ENCODE data around the gene NPHS1.
"Not testable (repeated sequence)": the region's sequence is repeated elsewhere in the genome, so short reads cannot be mapped to it uniquely, and the experiment has no call there.

Gene NPHS1, protein sequence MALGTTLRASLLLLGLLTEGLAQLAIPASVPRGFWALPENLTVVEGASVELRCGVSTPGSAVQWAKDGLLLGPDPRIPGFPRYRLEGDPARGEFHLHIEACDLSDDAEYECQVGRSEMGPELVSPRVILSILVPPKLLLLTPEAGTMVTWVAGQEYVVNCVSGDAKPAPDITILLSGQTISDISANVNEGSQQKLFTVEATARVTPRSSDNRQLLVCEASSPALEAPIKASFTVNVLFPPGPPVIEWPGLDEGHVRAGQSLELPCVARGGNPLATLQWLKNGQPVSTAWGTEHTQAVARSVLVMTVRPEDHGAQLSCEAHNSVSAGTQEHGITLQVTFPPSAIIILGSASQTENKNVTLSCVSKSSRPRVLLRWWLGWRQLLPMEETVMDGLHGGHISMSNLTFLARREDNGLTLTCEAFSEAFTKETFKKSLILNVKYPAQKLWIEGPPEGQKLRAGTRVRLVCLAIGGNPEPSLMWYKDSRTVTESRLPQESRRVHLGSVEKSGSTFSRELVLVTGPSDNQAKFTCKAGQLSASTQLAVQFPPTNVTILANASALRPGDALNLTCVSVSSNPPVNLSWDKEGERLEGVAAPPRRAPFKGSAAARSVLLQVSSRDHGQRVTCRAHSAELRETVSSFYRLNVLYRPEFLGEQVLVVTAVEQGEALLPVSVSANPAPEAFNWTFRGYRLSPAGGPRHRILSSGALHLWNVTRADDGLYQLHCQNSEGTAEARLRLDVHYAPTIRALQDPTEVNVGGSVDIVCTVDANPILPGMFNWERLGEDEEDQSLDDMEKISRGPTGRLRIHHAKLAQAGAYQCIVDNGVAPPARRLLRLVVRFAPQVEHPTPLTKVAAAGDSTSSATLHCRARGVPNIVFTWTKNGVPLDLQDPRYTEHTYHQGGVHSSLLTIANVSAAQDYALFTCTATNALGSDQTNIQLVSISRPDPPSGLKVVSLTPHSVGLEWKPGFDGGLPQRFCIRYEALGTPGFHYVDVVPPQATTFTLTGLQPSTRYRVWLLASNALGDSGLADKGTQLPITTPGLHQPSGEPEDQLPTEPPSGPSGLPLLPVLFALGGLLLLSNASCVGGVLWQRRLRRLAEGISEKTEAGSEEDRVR (N-terminal part only)

DNA sequence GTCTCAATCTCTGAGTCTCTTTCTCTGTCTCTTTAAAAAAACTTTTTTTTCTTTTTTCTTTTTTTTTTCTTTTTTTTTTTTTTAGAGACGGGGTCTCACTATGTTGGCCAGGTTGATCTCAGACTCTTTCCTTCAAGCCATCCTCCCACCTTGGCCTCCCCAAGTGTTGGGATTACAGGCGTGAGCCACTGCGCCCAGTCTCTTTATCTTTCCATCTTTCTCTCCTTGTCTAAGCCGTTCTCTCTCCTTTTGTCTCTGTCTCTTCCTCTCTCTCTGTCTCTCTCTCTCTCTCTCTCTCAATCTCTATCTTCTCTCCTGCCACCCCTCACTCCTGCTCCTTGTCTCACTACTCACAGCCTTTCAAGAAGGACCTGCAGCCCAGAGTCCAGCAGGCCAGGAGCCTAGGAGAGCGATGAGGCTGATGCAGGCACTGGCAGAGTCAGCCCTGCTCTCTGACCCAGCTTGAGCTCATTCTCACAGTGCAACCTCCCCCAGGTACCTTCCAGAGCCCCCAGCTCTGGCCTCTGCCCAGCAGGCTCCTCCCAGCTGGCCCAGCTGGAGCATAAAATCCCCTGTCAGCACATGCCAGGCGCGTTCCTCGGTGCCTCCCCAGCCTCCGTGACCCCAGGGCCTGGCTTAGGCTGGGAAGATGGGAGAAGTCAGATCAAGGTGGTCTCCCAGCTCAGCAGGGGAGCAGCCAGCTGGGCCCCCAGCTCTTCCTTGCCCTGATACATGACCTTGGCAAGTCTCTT lies at the start of gene NPHS1:
Gene NPHS1 (minus strand): TSS at position 476 of the 752 bp plus-strand sequence. CDS start 667 bp downstream, outside the sequence.
- no peak for DNase-seq

DNA sequence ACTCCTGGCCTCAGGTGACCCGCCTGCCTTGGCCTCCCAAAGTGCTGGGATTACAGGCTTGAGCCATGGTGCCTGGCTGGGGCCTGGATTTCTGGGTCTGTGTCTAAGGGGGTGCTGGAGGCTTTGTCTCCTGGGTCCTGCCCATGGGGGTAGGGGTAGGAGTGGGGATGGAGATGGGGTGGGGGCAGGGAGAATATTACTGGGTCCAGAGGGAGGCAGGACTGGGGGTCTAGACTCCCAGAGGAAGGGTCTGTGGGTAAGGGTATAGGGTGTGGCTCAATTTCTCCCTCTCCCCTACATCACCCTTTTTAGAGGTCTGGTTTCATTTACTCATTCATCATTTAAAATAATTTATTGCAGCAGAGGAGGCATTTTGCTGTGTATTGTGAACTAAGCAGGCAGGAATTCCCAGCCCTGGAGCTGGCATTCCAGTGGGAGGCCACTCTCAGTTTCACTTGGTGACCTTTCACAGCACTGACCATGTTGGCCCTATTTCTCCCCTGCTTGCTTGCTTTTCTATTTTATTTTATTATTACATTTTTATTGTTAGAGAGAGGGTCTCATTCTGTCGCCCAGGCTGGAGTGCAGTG lies 48.8 kb upstream of the NPHS1 start:
- no peak for DNase-seq

DNA sequence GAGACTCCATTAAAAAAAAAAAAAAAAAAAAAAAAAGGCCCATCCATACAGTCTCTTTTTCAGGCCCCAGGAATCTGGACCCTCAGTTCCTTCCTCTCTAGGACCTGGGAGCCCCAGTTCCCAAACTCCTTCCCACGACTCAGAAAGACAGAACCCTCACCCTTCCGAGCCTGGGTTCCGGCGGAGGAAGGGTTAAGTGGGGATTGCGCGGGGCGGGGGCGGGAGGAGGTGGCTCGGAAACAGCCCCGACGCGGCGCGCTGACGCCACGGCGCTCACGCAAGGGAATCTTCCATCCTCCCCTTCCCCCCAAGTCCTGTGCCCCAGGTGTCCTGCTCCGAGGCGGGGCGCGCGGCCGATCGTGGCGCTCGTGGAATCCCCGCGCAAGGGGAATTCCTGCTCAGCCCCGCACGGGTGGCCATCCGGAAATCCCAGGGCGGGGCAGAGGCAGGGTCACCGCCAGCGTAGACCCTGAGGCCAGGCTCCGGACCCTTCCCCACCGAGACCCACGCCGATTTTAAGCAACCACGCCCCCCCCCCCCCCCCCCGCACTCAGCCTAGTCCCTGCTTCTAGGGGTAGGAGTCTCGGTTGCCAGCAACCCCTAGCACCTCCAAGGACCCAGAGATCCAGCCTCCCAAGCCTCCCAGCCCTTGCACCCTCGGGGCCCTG lies 47.4 kb upstream of the NPHS1 start:
- DNase-seq: peak; percentile 83

DNA sequence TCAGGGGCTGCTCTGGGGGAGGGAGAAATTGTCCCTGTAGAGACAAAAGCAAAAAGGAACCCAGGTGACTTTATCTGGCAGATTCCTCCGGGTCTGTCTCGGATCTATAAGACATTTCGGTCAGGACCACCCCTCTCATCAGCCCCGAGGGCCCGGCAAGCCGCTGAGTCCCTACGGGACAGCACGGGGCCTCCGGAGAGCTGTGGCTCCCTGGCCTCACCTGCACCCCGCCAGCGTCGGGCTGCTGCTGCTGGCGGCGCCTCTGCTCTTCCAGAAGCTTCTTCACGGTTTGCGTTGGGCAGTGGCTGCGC lies 46.1 kb upstream of the NPHS1 start:
- DNase-seq: no peak

DNA sequence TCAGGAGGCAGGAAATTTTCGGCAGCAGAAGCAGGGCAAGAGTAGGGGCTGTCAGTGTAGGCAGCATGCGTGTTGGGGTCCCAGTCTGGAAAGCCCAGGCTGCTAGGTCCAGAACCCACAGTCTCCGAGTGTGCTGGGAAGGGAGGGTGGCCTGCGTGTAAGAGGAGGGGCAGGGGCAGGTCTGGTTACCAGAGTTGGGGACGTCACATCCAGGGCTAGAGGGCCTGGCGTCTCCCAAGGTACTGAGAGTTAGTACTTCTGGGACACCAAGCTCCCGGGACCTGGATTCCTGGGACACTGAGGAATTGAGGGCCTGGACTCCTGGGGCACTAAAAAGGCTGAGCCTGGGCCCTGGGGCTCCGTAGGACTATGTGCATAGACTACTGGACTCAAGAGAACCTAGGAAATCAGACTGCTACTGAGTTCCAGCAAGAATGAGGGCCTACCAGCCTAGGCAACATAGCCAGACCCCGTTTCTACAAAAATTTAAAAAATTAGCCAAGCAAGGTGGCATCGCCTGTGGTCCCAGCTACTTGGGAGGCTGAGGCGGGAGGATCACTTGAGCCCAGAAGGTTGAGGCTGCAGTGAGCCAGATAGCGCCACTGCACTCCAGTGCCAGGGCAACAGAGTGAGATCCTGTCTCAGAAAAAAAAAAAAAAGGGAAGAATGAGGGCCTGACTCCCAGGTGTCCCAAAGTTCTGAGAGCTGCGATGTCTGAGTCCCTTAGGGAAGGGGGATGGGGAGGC lies 45.6 kb upstream of the NPHS1 start:
- DNase-seq: no peak

DNA sequence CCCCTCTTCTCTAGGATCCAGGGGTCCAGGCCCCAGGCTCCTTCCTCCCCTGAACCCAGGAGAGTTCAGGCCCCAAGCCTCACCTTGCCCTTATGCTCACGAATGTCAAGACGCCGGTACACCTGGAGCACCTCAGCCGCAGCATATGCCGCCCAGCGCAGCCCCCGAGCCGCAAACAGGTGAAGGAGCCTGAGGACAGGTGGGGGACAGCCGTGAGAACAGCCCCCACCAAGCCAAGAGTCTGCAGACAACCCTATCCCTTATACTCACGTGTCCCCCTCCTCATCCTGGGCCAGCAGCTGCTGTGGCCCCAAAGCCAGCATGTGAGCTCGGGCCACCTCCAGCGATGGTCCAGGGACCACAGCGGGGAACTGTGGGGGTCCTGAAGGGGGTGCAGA lies 44.3 kb upstream of the NPHS1 start:
- DNase-seq: no peak

DNA sequence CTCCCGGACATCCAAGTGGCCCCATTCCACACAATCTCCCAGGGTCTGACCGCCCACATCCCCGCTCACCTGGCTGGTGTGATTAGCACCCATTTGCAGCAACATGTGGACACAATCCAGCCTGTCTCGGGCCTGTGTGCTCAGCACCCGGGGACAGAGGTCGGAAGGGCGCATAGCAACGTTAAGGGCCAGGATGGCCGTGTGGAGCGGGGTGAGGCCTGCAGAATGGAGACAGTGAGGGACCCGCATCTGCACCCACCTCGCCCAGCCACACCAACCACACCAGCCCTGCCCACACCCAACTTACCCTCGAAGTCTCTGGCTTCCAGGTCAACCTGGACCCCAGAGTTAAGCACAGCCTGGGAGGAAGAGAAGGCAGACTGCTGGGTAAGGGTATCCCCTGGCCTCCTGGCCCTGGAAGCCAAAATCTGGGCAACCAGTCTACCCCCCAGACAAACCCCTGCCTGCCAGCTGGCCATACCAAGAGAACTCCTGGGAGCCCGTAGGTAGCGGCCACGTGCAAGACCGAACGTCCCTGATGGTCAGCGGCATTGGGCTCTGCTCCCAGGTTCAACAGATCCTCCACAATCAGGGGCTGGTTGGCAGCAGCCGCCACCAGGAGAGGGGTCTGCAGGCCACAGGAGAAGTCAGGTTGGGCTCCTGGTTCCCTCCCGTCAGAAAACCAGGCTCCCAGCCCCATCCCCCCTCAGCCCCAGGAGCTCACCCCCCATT lies 43.8 kb upstream of the NPHS1 start:
- no peak for DNase-seq

DNA sequence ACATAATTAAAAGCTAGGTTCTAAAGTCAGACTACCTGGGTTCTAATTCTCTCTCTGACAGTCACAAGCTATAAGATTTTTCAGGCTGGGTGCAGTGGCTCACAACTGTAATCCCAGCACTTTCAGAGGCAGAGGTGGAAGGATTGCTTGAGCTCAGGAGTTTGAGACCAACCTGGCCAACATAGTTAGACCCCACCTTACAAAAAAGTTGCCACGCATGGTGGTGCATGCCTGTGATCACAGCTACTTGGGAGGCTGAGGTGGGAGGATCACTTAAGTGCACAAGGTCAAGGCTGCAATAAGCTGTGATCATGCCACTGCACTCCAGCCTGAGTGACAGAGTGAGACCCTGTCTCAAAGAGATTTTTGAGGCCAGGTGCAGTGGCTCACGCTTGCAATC lies 42.0 kb upstream of the NPHS1 start:
- DNase-seq: no peak

DNA sequence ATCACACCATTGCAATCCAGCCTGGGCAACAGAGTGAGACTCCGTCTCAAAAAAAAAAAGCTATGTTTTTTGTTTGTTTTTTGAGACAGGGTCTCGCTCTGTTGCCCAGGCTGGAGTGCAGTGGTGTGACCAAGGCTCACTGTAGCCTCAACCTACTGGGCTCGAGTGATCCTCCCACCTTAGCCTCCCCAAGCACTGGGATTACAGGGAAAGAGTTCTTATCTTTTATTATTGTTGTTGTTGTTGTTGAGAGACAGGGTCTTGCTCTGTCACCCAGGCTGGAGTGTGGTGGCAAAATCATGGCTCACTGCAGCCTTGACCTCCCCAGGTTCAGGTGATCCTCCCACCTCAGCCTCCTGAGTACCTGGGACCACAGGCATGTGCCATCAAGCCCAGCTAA lies 39.5 kb upstream of the NPHS1 start:
- not testable (repeated sequence) for DNase-seq

DNA sequence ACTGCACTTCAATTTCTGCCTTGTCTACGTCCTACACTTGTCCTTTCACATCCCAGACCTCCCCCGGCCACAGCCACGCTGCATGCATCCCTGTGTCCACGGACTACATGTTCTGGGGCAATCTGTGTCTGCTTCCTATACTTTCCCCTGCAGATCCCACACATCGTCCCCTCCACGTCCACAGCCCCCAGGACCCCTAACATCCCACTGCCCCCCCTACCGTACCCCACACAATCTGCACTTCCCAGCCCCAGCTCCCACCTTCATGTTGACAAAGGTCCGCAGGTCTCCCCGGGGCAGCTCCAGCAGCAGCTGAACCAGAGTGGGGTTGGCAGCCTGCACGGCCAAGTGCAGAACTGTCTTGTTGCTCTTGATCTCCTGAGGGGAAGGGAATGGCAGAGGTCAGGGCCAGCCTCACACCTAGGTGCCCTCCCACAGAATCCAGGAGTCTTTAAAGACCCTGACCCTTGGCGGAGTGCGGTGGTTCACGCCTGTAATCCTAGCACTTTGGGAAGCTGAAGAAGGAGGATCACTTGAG lies 37.9 kb upstream of the NPHS1 start:
- no peak for DNase-seq

DNA sequence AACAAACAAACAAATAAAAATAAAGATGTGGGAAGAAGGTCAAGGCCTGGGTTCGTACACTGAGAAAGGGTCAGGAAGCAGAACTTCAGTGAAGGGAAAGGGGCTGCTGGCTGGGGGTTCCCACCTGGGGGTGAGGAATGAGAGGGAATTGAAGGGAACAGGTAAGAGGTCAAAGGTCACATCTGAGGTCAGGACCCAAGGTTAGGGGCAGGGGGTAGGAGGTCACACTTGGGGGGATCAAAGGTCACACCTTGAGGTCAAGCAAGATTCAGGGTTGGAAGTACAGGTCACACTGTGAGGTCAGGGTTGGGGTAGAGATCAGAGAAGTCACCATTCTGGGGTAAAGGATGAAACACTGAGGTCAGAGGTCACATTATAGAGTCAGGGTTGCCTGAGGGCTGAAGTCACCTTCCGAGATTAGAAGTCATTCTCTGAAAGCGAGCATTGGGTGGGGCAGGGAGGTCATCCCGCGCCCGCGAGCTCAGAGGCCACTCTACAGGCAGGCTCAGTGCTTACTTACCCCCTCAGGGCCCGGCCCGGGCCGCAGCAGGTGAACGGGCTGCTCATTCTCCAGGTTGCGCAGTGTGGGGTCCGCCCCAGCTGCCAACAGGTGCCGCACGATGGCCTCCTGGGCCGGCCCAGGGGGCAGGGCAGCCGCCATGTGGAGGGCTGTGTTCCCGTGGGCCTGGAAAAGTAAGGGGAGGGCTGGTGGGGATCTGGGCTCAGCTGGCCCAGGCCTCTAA lies 37.2 kb upstream of the NPHS1 start:
- DNase-seq: no peak

DNA sequence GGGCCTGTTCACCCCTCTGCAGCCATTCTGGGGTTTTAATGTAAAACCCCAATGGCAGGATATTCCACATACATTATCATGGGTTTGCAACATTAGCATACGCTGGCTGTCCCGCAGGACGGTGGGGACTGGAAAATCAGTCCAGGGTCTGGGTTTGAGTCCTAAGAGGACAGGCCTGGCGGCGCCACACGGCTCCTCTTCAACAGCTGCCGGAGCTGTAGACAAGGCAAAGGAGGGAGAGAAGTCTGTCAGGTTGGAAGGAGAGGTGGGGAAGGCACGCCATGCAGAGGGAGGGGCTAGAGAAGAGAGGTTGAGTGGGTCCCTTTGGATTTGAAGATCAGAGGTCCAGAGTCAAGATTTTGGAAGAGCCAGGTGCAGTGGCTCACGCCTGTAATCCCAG lies 36.1 kb upstream of the NPHS1 start:
- DNase-seq: no peak

DNA sequence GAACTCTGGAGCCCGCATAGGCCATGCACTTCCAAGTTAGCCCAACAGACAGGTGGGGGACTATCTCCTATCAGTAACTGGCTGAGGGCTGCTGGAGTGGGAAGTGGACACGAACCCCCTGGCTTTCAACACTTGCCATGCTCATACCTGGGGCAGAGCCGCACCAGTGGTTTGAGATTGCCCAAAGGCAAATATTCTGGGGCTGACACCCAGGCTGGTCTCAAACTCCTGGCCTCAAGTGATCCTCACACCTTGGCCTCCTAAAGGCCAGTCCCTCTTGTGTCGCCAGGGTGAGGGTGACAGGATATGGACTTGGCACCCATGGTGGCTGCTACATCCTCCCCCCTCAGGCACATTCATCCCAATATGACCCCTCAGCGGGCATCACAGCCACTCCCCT lies 34.9 kb upstream of the NPHS1 start:
- DNase-seq: no peak

DNA sequence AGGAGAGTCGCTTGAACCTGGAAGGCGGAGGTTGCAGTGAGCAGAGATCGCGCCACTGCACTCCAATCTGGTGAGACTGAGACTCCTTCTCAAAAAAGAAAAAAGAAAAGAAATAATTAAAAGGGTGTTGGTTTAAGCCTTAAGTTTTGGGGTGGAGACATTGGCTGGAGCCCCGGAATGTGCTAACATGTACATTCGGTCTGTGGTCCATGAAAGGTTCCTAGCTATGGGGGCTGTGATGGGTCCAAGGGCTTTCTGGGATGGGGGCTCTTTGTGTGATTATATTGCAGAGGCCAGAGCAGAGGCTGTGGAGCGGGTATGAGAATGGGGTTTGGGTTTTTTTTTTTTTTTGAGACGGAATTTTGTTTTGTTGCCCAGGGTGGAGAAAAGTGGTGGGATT lies 33.6 kb upstream of the NPHS1 start:
- DNase-seq: no peak

DNA sequence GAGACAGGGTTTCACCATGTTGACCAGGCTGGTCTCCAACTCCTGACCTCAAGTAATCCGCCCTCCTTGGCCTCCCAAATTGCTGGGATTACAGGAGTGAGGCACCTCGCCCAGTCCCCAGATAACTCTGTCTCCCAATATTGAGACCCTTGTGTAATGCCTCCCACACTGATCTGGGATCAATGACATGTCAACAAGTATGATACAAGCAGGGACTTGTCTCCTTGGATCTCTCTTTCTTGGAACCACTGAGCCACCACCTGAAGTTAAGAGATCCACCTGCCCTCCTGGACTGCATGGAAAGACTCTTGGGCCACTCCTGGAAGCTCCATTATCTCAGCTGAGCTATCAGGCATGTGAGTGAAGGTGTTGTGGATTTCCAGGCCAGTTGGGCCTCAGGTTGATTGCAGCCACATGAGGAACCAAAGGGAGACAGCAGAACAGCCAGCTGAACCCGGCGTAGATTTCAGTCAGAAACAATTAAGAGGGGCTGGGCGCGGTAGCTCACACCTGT lies 33.0 kb upstream of the NPHS1 start:
- no peak for DNase-seq

DNA sequence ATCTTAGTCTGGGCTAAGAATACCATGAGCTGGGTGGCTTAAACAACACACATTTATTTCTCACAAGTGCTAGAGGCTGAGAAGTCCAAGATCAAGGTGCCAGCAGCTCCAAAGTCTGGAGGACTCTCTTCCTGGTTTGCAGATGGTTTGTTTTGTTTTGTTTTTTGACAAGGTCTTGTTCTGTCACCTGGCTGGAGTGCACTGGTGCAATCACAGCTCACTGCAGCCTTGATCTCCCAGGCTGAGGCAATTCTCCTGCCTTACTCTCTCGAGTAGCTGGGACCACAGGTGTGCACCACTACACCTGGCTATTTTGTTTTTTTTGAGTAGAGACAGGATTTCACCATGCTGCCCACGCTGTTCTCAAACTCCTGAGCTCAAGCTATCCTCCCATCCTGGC lies 31.6 kb upstream of the NPHS1 start:
- DNase-seq: no peak

DNA sequence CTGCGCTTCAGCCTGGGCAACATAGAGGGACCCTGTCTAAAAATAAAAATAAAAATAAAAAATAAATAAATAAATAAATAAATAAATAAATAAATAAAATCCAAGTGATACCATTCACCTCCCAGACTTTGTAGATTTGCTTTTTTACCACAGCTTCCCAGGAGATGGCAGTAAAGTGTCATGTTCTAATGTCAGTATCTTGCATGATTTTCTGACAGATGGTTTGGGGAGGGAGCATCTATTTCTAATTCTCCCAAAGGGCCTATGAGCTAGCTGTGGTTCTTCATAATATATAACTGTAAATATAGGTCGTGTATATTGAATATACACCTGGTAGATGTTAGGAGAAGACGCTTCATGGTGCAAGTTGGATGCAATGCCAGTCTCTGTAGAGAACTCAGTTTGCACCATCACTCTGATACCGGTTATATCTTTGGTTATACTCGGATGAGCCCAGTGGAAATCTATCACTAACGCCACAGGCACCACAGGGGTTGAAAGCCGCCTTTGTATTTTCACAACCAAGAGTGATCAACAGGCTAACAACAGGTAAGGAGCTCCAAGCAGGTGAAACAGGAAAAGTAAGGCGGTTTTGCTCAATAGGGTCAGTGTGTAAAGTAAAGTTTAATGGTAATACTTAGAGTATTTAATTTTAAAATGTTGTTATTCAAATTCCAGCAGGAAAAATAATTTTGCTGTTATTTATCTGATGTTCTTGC lies 30.0 kb upstream of the NPHS1 start:
- DNase-seq: peak; percentile 80

DNA sequence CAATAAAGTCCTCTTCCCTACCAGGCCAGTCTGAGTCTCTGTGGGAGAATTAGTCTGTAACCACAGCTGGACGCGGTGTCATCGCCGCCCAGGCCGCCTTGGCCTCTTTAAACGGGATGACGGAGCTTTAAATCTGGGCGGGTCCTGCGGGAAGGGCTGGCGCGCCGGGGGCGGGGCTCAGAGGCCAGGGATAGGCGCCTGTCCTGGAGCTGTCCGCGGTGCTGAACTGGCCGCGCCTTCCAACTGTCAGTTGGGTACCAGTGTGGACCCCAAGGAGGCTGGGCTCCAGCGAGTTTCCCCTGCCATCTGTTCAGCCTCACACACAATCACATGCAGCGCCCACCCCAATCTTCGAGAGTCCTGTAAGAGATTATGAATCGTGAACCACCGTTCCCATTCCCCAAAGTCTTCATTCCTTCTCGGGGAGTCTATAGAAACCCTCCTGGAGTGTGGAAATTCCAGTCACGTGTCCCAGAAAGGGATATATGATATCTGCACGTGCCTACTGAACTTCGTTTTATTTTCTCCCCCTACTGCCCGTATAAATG lies 27.5 kb upstream of the NPHS1 start:
- DNase-seq: peak; percentile 61

Measured in CD4-positive, alpha-beta T cell treated with Interleukin-4 for 4 hours (primary cell).